HG02943 (cell line): ENCODE measurements around the gene RPL10.

Experiments
- ATAC-seq: cut with Tn5 transposase; IDR thresholded peaks from one replicate; pipeline ENCODE4 v1.9.1; 2021; ENCODE audit warnings: mild to moderate bottlenecking, low read depth, moderate library complexity; ENCODE audit not compliant: unreplicated experiment

Gene RPL10

GRCh38 chrX:154443992-154444754, 46.0 kb downstream of the RPL10 start, which contains the start of gene FAM50A:
Gene FAM50A (plus strand): TSS chrX:154444141. CDS start chrX:154444236, 95 bp downstream.
- ATAC-seq, result no peak

GRCh38 chrX:154444755-154445246, 46.6 kb downstream of the RPL10 start:
- ATAC-seq, result no peak

- no peak for ATAC-seq
These were observed 47.6 kb downstream of the RPL10 start for GRCh38 chrX:154445776-154446175.

- ATAC-seq, result no peak
These were observed 48.3 kb downstream of the RPL10 start for GRCh38 chrX:154446430-154446829.

- ATAC-seq, result no peak
These were observed 50.3 kb downstream of the RPL10 start for GRCh38 chrX:154448484-154448883.

GRCh38 chrX:154449618-154450017, 51.4 kb downstream of the RPL10 start:
- no peak for ATAC-seq

GRCh38 chrX:154450312-154450711, 52.1 kb downstream of the RPL10 start:
- ATAC-seq, result no peak
